SK-N-SH (cell line): ENCODE measurements around the gene SOX13. TPM values are rescaled to one million over a fixed set of nuclear protein-coding genes. Genes with fewer than 3 reads are reported as not detected.

Experiments
- CTCF ChIA-PET: fragments of 300-600, 350-600 bp; formaldehyde crosslinking; extraction: SDS; loops from one replicate; lab custom pipeline; 2021; lab: Yijun Ruan, JAX
- POLR2A ChIA-PET: fragments of 350-600 bp; sonication (Branson Sonifier 250); formaldehyde crosslinking; extraction: SDS; loops from one replicate; lab custom pipeline; 2020; ENCODE audit warnings: antibody characterized with exemption, inconsistent platforms; lab: Yijun Ruan, JAX
- DNase-seq: peaks from one replicate; pipeline ENCODE4 v3.0.0; 2012
- H2AFZ ChIP-seq: fragments of 200-600 bp; sonication (generic); 2 replicates; pipeline ENCODE4 v1.8.1; 2016; ENCODE audit warnings: antibody characterized with exemption, mild to moderate bottlenecking, low read depth
- H3F3A ChIP-seq: fragments of 200-600 bp; sonication (generic); replicated peaks from 2 replicates; pipeline ENCODE3; 2016; ENCODE audit warnings: antibody characterized with exemption, mild to moderate bottlenecking; ENCODE audit not compliant: insufficient read depth
- H3K27ac ChIP-seq, 2 experiments: fragments of 200-500 bp in 1 of 2; fragments of 200-600 bp in 1 of 2; sonication (Bioruptor generic) in 1 of 2; sonication (generic), shearing (Covaris generic) in 1 of 2; 2 replicates each; pipeline versions ENCODE4 v1.5.1 to v1.6.1; 2014 to 2016; ENCODE audit warnings: low read depth in 2 of 2, inconsistent platforms in 1 of 2, low read length in 1 of 2, mild to moderate bottlenecking in 1 of 2, mixed read lengths in 1 of 2
- H3K27me3 ChIP-seq: fragments of 200-600 bp; sonication (generic), shearing (Covaris generic); 2 replicates; pipeline ENCODE4 v1.6.1; 2016; ENCODE audit warnings: mixed run types; ENCODE audit not compliant: insufficient read depth
- H3K36me3 ChIP-seq, 2 experiments: fragments of 200-500 bp in 1 of 2; fragments of 200-600 bp in 1 of 2; sonication (Bioruptor generic) in 1 of 2; sonication (generic) in 1 of 2; replicated peaks in 1 of 2; 2 replicates each; pipeline versions ENCODE3 to v1.5.1; 2014 to 2016; ENCODE audit warnings: low read length in 1 of 2, mild to moderate bottlenecking in 1 of 2; ENCODE audit not compliant: insufficient read depth in 2 of 2, control insufficient read depth in 1 of 2
- H3K4me1 ChIP-seq, 2 experiments: fragments of 200-500 bp in 1 of 2; fragments of 200-600 bp in 1 of 2; sonication (Bioruptor generic) in 1 of 2; sonication (generic), shearing (Covaris generic) in 1 of 2; 2 replicates each; pipeline versions ENCODE4 v1.5.1 to v1.6.1; 2014 to 2016; ENCODE audit warnings: low read depth in 1 of 2, low read length in 1 of 2, mixed run types in 1 of 2; ENCODE audit not compliant: insufficient read depth in 2 of 2, control insufficient read depth in 1 of 2
- H3K4me2 ChIP-seq: fragments of 200-600 bp; sonication (generic), shearing (Covaris generic); 2 replicates; pipeline ENCODE4 v1.6.1; 2017; ENCODE audit warnings: mixed run types
- H3K4me3 ChIP-seq, 2 experiments: fragments of 200-500 bp in 1 of 2; fragments of 200-600 bp in 1 of 2; sonication (Bioruptor generic) in 1 of 2; sonication (generic), shearing (Covaris generic) in 1 of 2; 2 replicates each; pipeline versions ENCODE4 v1.5.1 to v1.8.1; 2014 to 2016; ENCODE audit warnings: low read depth in 2 of 2, inconsistent platforms in 1 of 2, low read length in 1 of 2, mild to moderate bottlenecking in 1 of 2, mixed read lengths in 1 of 2, moderate library complexity in 1 of 2
- H3K79me2 ChIP-seq: fragments of 200-600 bp; sonication (generic); 2 replicates; pipeline ENCODE4 v1.8.1; 2017; ENCODE audit warnings: mild to moderate bottlenecking; ENCODE audit not compliant: insufficient read depth
- H3K9ac ChIP-seq: fragments of 200-600 bp; sonication (generic); 2 replicates; pipeline ENCODE4 v1.6.1; 2017; ENCODE audit warnings: mixed run types
- H3K9me2 ChIP-seq: fragments of 200-600 bp; sonication (generic); 2 replicates; pipeline ENCODE4 v1.6.1; 2017; ENCODE audit warnings: mixed run types
- H3K9me3 ChIP-seq: fragments of 200-600 bp; sonication (generic); 2 replicates; pipeline ENCODE4 v1.6.1; 2017; ENCODE audit warnings: mixed run types, mild to moderate bottlenecking, moderate library complexity
- H4K20me1 ChIP-seq: fragments of 200-600 bp; sonication (generic); 2 replicates; pipeline ENCODE4 v1.6.1; 2017; ENCODE audit warnings: mild to moderate bottlenecking, mixed run types; ENCODE audit not compliant: insufficient read depth
- EP300 ChIP-seq, 2 experiments: IDR thresholded peaks; 2 replicates each; pipeline versions ENCODE4 v1.4.0 to v1.6.1; 2012; ENCODE audit warnings: borderline replicate concordance in 1 of 2, low read depth in 1 of 2, low read length in 1 of 2
- FOXM1 ChIP-seq: IDR thresholded peaks from 2 replicates; pipeline ENCODE4 v1.4.0; 2012; ENCODE audit warnings: low read depth, mild to moderate bottlenecking
- GATA2 ChIP-seq: sonication (generic); formaldehyde crosslinking; IDR thresholded peaks from 2 replicates; pipeline ENCODE4 v1.5.0; 2020; ENCODE audit warnings: mild to moderate bottlenecking, missing genetic modification reagents
- MEF2A ChIP-seq: IDR thresholded peaks from 2 replicates; pipeline ENCODE4 v1.4.0; 2012; ENCODE audit warnings: low read depth, borderline replicate concordance
- MXI1 ChIP-seq: IDR thresholded peaks from 2 replicates; pipeline ENCODE4 v1.6.1; 2012; ENCODE audit warnings: mild to moderate bottlenecking, low read depth, low read length, improper control_type of control experiment
- POLR2AphosphoS5 ChIP-seq: IDR thresholded peaks from 2 replicates; pipeline ENCODE4 v1.6.1; 2012; ENCODE audit warnings: low read depth, low read length
- RXRA ChIP-seq: IDR thresholded peaks from 2 replicates; pipeline ENCODE4 v1.4.0; 2012; ENCODE audit warnings: low read depth, mild to moderate bottlenecking, borderline replicate concordance
- TCF12 ChIP-seq: IDR thresholded peaks from 2 replicates; pipeline ENCODE4 v1.4.0; 2012
- WGBS: methylation state at CpG from one replicate; pipeline ENCODE4 v1.1.6; 2017; ENCODE audit warnings: low lambda C conversion rate; 5-methylcytosine and 5-hydroxymethylcytosine counted together
- polyA plus RNA-seq, 3 experiments: library from polyadenylated mRNA; depleted of rRNA; stranded (reverse); fragments of >200 nt; gene quantifications; 2 replicates each; pipeline ENCODE4 v1.2.3, GENCODE V29; 2012
- TF ChIP-seq, protein P1 (sequence below): fragments of 150-350 bp; IDR thresholded peaks from 2 replicates; pipeline ENCODE4 v1.6.1; 2017; ENCODE audit warnings: antibody characterized with exemption, low read length, low read depth, borderline replicate concordance
- TF ChIP-seq, protein P2 (sequence below): fragments of 200-600 bp; sonication (generic); IDR thresholded peaks from 2 replicates; pipeline ENCODE4 v1.6.1; 2017; ENCODE audit warnings: antibody characterized with exemption, mild to moderate bottlenecking, moderate library complexity
- TF ChIP-seq, protein P3 (sequence below): IDR thresholded peaks from 2 replicates; pipeline ENCODE4 v1.4.0; 2012; ENCODE audit warnings: low read depth, borderline replicate concordance
- TF ChIP-seq, protein P4 (sequence below): IDR thresholded peaks from 2 replicates; pipeline ENCODE4 v1.6.1; 2012; ENCODE audit warnings: mild to moderate bottlenecking, low read depth, low read length, moderate library complexity

SOX13 gene
- polyA plus RNA-seq, 1 of the 3 experiments (the other 2 are of a cell fraction) = 10.6 TPM

DNA sequence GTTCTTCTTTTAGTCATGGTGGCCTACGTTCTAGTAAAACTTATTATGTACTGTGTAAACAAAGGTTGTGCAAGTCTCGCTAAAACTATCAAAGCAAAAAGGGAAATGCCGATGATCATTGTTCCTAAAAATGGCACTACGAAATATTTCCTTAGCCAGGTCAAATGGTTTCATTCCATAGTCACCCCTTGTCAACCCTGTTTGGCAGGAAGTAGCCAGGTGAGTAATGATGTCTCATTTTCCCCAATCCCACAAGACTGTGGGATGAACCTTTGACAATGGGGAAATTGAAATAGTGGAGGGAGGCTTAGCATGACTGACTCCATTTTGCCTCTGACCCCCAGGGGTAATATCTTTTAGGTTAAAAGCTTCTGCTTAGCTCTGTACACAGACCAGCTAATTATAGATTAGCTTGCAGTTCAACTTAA lies 98.8 kb downstream of the SOX13 start:
- H3K9me2 ChIP-seq = no peaks in the 10 kb centered on the region
- H3K27ac ChIP-seq = no peak overlapping the region
- 38% methylated on average over 4 of the region's 4 CpGs for WGBS
- 0 out of 4 replicates have a peak, but pooled peaks cover 0 to 3% of the 10 kb centered on the region in 2 experiments for H3K4me1 ChIP-seq
- TF ChIP-seq, protein P1, sequence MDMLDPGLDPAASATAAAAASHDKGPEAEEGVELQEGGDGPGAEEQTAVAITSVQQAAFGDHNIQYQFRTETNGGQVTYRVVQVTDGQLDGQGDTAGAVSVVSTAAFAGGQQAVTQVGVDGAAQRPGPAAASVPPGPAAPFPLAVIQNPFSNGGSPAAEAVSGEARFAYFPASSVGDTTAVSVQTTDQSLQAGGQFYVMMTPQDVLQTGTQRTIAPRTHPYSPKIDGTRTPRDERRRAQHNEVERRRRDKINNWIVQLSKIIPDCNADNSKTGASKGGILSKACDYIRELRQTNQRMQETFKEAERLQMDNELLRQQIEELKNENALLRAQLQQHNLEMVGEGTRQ = no peak
- TF ChIP-seq GATA2 (CRISPR knock-in tag) = no peak
- TF ChIP-seq RXRA = peak; percentile 49; the same call in 1 of the 2 replicates
- TF ChIP-seq, protein P2, sequence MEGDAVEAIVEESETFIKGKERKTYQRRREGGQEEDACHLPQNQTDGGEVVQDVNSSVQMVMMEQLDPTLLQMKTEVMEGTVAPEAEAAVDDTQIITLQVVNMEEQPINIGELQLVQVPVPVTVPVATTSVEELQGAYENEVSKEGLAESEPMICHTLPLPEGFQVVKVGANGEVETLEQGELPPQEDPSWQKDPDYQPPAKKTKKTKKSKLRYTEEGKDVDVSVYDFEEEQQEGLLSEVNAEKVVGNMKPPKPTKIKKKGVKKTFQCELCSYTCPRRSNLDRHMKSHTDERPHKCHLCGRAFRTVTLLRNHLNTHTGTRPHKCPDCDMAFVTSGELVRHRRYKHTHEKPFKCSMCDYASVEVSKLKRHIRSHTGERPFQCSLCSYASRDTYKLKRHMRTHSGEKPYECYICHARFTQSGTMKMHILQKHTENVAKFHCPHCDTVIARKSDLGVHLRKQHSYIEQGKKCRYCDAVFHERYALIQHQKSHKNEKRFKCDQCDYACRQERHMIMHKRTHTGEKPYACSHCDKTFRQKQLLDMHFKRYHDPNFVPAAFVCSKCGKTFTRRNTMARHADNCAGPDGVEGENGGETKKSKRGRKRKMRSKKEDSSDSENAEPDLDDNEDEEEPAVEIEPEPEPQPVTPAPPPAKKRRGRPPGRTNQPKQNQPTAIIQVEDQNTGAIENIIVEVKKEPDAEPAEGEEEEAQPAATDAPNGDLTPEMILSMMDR = no peak
- peak; percentile 45; the same call in 1 of the 2 replicates for TF ChIP-seq MEF2A
- H3K9me3 ChIP-seq = 0 out of 2 replicates have a peak, but pooled peaks cover 5% of the 10 kb centered on the region
- no peaks in the 10 kb centered on the region for H3K79me2 ChIP-seq
- no peak overlapping the region for H3K4me2 ChIP-seq
- no peak overlapping the region for H3K9ac ChIP-seq
- no peak overlapping the region for H2AFZ ChIP-seq
- H4K20me1 ChIP-seq = no peaks in the 10 kb centered on the region
- no peak for DNase-seq
- H3K4me3 ChIP-seq = no peak overlapping the region
- ChIA-PET POLR2A (no interaction called here), CTCF (interaction anchor here (1.0 to 20.5 kb wide), 6 partner anchors 9 to 227 kb away, joined by 3 to 302 read pairs (median 16); partner anchors contain the start of gene PLEKHA6)
- H3F3A ChIP-seq = no peaks in the 10 kb centered on the region
- H3K27me3 ChIP-seq = no peaks in the 10 kb centered on the region; the same call in 1 of the 2 replicates
- H3K36me3 ChIP-seq = no peaks in the 10 kb centered on the region

DNA sequence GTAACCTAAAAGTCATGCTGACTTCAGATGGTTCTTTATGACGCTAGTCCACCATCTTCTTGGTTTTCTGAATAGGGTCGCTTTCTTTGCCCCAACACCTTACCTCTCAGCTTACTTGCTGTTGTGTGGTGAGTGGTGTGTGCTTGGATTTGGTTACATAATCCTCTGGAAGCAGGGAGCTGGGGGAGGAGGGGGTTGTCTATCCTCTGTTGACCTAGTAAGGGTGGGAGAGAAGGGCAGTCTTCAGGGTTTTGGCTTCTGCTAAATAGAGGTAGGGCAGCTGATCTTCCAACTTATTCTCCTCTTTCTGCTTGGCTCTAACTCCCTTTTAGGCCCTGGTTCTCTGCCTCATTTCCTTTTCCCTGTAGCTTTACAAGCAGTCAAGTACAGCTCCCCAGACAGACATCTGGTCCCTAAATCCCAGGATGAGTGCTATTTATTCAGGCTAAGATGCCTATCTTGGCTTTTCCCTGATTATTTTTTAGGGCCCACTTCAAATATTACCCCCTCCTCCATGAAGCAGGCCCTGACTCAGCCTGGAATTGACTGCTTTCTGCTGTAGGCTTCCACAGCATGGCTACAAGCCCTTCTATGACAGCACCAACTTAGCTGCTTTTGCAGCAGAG lies 99.6 kb downstream of the SOX13 start:
- DNase-seq = no peak
- Histone ChIP-seq H3F3A (no peaks in the 10 kb centered on the region), H3K9me3 (0 out of 2 replicates have a peak, but pooled peaks cover 5% of the 10 kb centered on the region), H3K9me2 (no peaks in the 10 kb centered on the region), H3K36me3 (no peaks in the 10 kb centered on the region), H4K20me1 (no peaks in the 10 kb centered on the region), H3K27me3 (no peaks in the 10 kb centered on the region; the same call in 1 of the 2 replicates), H2AFZ (0 out of 2 replicates have a peak overlapping the region, but pooled peaks have one; percentile 32), H3K27ac (no peak overlapping the region)
- WGBS = 75% methylated on average over 2 of the region's 2 CpGs
- CTCF ChIA-PET = interaction anchor here (1.0 to 20.5 kb wide), 6 partner anchors 10 to 226 kb away, joined by 3 to 302 read pairs (median 16); partner anchors contain the start of gene PLEKHA6
- no peak for TF ChIP-seq MXI1
- TF ChIP-seq FOXM1 = no peak
- TF ChIP-seq, protein P3, sequence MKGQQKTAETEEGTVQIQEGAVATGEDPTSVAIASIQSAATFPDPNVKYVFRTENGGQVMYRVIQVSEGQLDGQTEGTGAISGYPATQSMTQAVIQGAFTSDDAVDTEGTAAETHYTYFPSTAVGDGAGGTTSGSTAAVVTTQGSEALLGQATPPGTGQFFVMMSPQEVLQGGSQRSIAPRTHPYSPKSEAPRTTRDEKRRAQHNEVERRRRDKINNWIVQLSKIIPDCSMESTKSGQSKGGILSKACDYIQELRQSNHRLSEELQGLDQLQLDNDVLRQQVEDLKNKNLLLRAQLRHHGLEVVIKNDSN = no peak
- no peak for TF ChIP-seq POLR2AphosphoS5
- TF ChIP-seq, protein P4, sequence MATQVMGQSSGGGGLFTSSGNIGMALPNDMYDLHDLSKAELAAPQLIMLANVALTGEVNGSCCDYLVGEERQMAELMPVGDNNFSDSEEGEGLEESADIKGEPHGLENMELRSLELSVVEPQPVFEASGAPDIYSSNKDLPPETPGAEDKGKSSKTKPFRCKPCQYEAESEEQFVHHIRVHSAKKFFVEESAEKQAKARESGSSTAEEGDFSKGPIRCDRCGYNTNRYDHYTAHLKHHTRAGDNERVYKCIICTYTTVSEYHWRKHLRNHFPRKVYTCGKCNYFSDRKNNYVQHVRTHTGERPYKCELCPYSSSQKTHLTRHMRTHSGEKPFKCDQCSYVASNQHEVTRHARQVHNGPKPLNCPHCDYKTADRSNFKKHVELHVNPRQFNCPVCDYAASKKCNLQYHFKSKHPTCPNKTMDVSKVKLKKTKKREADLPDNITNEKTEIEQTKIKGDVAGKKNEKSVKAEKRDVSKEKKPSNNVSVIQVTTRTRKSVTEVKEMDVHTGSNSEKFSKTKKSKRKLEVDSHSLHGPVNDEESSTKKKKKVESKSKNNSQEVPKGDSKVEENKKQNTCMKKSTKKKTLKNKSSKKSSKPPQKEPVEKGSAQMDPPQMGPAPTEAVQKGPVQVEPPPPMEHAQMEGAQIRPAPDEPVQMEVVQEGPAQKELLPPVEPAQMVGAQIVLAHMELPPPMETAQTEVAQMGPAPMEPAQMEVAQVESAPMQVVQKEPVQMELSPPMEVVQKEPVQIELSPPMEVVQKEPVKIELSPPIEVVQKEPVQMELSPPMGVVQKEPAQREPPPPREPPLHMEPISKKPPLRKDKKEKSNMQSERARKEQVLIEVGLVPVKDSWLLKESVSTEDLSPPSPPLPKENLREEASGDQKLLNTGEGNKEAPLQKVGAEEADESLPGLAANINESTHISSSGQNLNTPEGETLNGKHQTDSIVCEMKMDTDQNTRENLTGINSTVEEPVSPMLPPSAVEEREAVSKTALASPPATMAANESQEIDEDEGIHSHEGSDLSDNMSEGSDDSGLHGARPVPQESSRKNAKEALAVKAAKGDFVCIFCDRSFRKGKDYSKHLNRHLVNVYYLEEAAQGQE = no peak
- no peak for TF ChIP-seq EP300 (IDR thresholded peaks at IDR 0.05; ENCODE audit: borderline replicate concordance in 1 of 2, low read depth in 1 of 2, low read length in 1 of 2)
- TF ChIP-seq TCF12 = no peak
- TF ChIP-seq, all 33 proteins: peak for 0
- Histone ChIP-seq H3K4me1 (0 out of 4 replicates have a peak, but pooled peaks cover 0 to 3% of the 10 kb centered on the region in 2 experiments), H3K9ac (no peak overlapping the region), H3K4me3 (no peak overlapping the region), H3K79me2 (no peaks in the 10 kb centered on the region), H3K4me2 (no peak overlapping the region)
- POLR2A ChIA-PET = no interaction called here
